Activated CD4-positive, alpha-beta T cell treated with anti-CD3 and anti-CD28 coated beads for 24 hours (primary cell): ENCODE data around the gene TMTC2.

Experiments used
- DNase-seq, 2 donors: peaks; one replicate each; pipeline ENCODE4 v3.0.0-alpha.2; 2020; ENCODE audit warnings: low read depth in 2 of 2

TMTC2 gene

DNA sequence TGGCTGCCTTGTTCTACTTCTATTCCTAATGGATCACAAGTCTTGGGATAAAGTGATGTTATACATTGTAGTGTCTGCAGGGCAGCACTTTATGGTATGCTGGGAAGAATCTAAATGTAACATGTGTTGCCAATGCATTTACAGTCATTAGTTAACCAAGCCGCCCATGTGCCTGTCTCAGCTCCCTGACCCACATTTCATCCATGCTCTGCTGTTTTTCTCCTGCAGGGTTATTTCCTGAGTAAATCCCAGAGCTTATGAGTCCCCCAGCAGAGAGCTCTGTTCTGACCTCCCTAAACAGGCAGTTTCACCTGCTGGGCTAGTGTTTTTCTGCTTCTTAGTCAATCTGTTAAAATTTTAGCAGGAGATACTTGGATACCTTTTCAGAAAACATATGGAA is 4.4 kb upstream of the TMTC2 start:
- DNase-seq: no peak

DNA sequence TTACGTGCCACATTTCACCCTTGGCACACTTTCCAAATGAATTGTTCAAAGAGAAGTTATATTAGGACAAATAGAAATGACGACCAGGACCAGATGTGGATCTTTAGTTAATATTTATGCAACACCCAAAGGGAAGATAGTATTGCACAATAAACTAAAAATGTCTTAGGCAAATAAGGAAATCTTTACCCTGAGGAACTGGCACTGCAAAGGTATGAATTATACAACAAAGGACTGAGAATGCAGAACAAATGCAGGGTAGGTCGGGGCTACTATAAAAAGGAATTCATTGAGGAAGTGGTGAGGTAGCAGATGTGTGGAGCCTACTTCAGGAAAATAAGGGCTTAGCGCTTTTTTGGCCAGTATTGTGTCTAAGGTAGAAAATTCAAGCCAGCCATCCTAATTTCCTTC is 3.9 kb upstream of the TMTC2 start:
- no peak for DNase-seq

DNA sequence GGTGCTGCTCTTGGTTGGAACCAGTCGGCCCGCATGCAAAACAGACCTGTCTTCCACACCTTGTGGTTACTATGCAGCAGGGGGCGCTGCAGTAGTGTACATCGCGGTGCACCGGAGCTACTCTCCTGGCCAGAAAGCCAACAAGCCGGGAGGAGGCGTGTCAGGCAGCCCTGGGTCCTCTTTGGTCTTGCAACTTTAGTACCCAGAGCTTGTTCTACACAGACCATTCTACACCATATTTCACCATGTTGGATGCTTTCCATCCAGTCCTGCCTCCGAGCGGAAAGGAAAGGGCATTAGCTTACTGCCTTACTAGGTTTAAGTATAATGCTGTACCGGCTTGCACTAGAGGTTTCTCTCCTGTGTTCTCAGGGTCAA is 927 bp upstream of the TMTC2 start:
- DNase-seq: peak; percentile 86 to 89

DNA sequence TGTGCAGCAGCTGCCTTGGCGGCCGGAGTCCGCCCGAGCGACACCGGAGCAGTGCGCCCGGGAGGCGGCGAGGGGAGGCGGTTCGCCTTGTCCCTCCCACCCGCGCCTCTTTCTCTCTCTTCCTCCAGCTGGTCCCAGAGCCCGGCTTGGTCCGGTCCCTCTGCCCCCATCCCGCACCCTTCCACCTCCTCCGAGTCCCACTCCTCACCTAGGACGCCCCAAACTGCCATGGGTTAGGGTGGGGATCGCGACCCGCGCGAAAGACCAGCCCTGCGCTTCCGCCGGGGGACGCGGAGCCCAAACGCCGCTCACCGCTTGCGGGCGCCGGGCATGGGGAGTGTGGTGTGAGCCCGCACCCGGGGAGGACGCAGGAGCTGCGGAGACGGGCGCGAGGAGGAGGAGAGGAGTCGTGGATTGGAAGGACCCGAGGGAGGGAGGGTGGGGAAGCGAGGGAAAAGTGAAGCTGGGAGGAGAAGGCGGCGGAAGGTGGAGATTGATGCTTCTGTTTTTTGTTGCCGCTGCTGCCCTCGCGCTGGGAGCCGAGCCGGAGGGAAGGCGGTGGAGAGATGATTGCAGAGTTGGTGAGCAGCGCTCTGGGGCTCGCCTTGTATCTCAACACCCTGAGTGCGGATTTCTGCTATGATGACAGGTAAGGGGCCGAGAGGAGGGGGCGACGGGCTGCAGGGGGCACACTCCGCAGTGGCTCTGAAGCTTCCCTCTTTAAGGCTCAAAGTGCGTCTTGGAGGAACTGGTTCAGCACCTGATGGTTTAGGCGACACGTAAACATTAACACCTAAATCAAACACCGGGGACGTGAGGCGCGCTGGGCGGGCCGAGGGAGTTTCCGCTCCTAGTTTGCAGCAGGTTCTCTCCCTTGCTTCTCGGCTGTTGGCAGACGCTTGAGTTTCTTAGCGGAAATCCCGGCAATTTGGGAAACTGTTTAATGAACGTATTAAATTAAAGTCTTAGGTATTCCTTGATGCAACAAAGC is 610 bp downstream of the TMTC2 start:
- DNase-seq: peak in 1 of 2 donors; percentile 38

DNA sequence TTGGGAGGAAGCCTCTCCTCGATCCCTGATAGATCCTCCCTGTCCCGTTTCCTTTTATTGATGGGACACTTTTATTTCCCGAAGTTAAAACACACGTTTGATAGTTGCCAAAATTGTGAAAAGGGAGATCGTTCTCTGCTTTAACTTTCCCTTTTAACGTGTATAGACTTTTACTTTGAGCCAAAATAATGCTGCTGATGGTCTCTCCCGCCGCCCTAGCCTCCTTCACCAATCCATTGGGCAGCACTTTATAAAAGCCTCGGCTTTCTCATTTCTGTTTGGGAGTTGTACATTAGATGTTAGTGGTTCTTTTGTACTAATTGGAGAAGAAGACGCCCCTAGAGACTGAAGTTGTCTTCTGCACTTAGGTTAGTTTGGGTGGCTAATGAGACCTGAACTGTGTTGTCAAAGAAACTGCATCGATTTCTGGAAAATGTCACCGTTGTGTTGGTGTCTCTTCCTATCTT is 1.4 kb downstream of the TMTC2 start:
- no peak for DNase-seq

DNA sequence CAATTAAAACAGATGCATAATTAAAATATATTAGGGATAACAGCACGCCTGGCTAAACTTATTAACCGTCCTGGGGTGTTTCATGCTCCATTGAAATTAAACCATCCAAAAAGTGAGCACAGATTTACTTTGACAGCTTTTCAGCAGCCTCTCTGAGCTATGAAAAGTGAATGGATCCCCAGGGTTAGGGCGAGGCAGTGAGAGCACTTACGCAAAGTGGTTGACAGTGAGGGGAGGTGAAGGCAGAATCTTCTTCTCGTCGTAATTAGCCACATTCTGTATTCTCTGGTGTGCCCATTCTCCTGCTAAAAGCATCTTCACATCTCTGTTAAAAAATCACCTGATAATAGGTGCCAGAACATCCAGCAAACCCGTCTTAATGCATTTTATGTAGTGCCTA is 1.9 kb downstream of the TMTC2 start:
- no peak for DNase-seq

DNA sequence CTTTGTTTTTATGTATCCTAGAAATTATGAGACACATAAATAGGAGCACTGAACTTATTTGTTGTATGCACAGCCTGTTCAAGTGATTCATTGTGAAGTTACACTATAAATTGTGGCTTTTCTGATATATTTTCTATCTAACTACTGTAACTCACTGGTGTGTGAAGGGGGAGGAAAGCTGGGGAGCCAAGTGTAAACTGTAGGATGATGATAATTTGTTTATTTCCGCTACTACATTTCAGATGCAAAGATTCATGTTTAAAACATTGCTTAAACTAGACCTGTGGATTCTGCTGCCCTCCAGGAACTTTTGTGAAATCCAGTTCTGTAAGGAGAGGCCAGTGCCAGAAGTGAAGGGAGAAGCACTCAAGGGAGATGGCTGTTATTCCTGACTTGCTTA is 3.3 kb downstream of the TMTC2 start:
- no peak for DNase-seq

DNA sequence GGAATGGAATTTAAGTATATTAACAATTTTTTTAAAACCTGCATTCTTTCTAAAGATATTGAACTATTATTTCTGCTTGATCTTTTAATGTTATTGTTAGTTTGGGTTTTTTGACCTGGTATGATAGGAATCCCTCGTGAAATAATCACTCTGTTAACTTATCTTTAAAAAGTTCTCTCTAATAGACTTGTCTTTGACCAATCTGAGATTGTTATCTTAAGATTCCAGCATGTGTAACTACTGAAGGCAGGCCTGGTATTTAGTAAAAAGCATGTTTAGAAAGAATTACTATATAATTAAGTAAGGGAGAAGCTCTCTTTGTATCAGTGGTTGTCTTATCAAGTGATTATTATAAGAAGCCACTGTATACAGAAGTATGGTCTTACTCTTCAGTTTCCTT is 4.8 kb downstream of the TMTC2 start:
- DNase-seq: no peak

DNA sequence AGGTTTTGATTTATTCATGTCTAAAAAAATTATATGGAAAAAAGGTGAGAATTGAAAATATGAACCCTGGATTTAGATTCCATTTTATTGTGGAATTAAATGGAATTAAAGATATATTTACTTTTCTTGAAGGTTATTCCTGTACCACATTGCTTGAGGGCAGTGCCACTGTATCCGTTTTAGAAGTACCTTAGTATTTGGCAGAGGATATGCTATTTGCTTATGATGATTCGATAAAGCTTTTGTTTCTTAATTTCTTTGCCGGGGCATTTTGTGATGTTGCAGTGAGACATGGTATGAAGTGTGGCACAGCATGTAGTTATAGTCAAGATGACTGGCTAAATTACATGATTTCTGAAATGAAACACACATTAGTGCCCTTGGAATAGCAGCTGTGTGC is 7.6 kb downstream of the TMTC2 start:
- no peak for DNase-seq

DNA sequence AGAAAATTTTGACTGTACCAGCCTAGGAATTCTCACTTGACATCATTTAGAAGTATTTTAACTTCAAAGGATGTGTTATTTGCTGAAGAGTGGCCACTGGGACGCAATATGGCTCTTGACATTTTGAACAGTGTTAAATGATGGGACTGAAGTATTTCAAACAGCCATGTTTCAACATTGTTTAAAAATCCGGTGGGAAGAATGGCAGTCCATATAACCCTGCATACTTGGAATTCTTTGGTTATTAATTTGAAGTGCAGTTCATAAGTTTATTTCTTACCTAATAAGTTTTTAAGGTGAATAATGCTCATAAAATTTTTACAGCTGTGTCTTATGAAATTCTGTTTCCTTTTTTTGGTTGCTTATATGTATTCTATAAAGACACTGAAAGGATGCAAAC is 8.3 kb downstream of the TMTC2 start:
- DNase-seq: no peak

DNA sequence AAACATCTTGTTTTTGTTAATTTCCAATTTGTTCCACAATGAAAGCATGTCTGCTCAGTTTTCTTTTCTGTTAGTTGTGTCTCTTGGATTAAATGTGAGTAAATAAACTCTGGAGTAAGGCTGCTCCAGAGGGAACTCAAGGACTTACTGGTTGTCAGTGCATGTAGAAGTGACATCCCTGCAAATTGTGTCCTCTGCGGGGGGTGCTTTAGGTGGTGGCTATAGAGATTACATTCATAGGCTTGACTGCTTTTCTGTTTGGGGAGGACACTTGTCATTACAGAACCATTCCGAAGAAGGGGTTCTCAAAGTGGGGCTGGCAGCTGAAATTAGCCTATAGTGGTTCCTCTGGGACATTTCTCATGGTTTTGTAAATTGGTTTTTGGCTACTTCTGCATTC is 8.8 kb downstream of the TMTC2 start:
- DNase-seq: no peak

DNA sequence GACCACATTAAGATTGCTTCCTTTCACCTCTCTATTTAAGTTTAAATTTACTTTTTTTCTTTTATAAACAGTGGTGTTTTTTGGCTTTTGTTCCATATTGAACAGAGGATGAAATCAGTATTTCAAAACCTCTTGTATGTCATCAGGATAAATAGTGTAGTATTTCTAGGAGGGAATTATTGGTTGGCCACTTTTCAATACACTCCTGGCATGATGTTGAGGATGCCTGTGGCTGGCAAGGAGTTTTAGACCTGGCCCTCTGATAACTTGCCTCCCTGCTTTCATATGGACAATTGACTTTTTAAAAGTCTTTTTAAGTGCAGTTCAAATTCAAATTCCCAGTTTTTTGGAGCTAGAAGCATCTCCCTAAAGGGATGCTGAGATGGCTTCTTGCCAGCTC is 9.8 kb downstream of the TMTC2 start:
- DNase-seq: no peak

DNA sequence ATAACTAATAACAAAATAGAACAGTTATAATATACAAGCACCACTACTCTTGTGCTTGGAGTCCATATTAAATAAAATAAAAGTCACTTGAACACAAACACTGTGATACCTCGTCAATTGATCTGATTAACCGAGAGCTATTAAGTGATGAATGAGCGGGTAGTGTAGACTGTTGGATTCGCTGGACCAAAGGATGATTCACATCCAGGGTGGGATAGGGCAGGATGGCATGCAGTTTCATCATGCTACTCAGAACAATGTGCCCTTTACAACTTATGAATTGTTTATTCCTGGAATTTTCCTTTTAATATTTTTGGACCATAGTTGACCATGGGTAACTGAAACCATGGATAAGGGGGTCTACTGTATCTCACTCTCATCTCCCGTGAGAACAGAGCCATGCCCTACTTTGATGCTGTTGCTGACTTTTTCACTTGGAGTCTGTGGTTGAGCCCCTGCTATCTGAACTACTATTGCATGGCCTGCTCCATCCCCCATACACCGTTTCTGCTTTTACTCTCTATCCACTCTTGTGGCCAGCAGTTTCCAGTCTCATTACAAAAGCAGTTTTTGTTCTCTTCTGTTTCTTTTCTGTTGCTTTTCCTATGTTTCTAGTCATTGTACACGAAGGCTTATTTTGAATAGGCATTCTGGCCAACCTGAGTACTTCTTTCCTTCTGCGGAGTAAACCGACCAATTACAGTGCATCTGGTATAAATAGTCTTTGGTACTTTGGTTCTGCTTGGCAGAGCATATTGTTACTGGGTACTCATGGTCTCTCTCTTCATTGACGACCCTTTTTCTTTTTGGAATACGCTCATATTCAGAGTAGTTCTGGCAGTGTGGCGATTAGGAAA is 12.2 kb downstream of the TMTC2 start:
- DNase-seq: no peak

DNA sequence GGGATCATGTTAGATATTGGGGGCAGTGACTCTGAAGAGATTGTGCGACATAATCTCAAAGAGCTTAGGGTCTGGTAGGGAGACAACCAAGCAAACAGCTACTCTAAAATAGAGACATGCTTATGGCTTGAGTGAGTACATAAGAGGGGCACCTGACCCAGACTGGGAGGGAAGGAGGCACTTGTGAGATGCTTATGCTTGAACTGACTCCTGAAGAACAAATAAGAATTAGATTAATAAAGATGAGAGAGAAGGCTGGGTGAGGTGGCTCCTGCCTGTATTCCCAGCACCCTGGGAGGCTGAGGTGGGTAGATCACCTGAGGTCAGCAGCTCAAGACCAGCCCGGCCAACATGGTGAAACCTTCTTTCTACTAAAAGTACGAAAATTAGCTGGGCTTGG is 19.1 kb downstream of the TMTC2 start:
- DNase-seq: no peak

DNA sequence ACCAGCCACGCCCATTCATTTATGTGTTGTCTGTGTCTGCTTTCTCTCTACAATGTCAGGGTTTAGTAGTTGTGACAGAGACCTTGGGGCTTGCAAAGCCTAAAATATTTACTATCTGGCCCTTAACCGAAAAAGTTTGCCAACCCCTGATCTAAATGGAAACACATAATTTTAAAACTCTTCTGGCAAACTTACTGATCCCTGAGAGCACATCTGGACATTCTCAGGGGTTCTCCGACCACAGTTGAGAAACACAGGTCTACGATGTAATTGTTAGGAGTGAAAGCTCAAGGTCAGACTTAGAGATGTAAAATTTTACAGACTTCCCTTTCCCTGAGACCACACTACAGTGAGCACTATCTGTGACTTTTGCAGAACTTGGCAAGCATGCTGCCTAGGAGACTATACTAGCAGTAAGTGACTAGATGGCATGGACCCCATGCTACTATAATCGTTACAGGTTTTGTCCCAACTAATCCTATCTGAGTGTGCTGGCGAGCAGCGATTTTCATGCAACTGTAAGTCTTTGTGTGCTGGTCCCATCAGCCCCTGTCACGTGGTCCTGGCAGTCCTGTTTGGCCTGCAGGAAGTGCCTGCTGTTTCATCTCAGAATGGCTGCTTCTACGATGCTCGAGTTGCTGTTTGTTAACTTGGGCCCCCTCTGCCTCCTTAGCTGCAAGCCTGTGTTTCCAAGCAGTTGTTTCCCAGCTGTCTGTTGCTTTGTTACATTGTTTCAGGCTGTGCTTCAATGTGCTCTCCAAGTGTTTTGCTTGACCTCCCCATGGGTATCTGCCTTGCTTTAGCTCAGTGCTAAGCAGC is 21.6 kb downstream of the TMTC2 start:
- DNase-seq: no peak

DNA sequence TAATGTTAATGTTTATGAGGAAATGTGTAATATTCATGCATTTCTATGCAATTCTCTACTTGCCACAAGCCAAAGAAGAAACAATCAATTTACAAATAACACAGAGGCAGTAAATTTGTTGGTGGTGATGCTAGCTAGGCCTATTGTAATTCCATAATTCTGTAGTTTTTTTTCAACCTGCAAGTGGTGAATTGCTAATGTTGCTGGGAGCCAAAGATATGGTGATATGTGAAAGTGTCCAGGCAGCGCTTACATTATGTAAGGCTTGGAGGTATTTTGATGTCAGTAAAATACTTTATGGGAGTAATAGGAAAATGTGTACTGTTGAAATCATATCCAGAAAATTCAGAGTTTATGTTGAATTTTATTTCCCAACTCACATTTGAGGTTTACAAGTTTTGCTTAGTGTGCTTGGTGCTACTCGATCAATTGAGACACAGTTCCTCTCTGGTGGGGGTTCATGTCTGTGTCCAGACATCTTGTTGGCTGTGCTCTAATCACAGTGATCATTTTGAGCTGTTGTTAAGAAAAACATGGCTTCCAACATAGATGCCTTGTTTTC is 23.2 kb downstream of the TMTC2 start:
- no peak for DNase-seq

DNA sequence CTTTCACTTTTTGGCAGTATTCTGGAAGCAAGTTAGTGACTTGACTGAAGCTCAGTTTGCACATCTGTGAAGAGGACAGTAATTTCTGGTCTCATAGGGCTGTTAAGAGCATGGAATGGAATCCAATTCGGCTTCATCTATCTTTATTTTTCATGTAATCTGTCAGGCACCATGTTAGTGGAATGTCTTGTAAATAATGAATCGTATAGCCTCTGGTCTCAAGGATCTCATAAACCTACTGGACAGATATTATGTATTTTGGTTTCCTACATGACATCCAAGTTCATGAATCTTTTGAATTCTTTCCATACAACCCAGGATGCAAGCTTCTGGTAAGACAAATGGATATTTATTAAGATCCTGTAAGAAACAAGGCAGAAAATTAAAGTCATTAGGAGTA is 24.0 kb downstream of the TMTC2 start:
- DNase-seq: no peak

DNA sequence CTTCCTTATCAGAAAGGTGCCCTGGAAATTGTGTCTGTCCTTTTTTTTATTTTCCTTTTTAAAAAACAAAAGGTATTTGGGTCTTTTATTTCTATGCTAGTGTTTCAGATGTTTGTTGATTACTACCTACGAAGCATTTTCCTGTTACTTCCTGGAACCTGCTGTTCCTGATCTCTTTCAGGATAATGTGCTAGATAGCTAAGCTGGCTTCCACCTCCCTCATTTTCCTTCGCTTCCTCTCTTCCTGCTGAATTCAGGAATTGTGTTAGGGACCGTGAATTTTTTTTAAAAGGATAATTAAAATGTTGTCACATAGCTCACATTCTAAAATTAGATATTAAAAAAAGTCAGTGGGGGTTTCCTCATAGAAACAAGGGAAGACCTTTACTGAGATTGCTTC is 27.7 kb downstream of the TMTC2 start:
- no peak for DNase-seq

DNA sequence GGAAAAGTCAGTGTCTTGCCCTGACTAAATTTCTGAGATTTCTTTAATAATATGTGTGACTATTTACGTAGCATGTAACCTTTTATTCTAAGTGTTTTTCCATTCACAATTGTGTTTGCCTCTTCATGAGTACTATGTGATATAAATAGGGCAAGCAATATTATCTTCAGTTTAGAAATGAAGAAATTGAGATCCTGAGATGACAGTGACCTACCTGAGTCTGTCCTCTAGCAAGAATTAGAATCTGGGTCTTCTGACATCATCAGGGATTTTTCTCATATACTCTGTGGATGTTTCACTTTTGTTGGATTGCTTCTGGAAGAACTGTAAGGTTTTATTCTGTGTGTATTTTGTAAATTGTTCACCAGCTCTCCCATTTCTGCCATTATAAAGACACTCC is 35.0 kb downstream of the TMTC2 start:
- DNase-seq: no peak

DNA sequence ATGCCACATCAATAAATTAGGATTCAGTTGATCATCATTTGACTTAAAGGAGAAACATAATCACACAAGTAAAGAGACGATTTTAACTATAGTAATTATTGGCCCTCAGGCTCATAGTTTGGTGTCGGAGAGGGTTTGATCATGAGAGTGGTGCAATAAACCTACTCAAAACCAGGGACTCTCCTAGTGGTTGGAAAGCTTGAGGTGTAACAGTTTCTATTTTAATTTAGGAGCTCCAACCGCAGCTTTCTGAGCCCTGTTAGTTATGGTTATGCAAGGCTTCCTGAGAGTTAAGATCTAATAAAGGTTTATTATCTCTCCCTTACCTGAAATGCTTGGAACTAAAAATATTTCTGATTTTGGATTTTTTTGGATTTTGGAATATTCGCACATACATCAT is 36.4 kb downstream of the TMTC2 start:
- DNase-seq: no peak

DNA sequence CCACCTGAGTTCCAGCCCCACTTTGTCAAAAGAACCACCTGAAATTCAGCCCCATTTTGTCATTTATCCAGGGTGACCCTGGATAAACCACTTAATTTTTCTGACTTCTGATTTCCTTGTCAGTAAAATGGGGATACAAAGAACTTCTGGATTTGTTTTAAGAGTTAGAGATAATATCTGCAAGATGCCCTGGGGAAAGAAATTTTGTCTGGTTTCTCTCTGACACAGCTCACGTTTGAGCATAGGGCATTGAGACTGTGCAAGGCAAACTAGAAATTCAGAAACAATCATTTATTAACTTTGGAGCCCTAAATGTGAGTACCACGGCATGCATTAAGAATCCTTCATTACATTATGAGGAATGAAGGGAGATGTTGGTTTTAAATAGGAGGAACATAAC is 37.2 kb downstream of the TMTC2 start:
- DNase-seq: no peak

DNA sequence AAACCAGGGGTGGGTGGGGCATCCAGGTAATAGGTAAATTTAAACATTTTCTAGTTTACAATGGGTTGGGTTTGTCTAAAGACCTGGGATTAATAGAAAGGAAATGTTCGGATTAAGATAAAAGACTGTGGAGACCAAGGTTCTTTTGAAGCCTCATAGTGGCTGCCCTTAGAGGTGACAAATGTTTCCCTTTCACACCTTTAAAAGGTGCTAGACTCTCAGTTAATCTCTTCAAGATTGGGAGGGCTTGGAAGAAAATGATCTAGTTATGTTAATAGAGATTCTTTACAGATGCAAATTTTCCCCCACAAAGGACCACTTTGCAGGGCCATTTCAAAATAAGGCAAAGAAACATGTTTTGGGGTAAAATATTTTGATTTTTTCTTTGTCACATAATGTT is 39.0 kb downstream of the TMTC2 start:
- DNase-seq: no peak
